ENCODE measurements around the gene PRPF19.

- TF ChIP-seq, protein P1, sequence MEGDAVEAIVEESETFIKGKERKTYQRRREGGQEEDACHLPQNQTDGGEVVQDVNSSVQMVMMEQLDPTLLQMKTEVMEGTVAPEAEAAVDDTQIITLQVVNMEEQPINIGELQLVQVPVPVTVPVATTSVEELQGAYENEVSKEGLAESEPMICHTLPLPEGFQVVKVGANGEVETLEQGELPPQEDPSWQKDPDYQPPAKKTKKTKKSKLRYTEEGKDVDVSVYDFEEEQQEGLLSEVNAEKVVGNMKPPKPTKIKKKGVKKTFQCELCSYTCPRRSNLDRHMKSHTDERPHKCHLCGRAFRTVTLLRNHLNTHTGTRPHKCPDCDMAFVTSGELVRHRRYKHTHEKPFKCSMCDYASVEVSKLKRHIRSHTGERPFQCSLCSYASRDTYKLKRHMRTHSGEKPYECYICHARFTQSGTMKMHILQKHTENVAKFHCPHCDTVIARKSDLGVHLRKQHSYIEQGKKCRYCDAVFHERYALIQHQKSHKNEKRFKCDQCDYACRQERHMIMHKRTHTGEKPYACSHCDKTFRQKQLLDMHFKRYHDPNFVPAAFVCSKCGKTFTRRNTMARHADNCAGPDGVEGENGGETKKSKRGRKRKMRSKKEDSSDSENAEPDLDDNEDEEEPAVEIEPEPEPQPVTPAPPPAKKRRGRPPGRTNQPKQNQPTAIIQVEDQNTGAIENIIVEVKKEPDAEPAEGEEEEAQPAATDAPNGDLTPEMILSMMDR (IDR thresholded peaks at IDR 0.05), result no peak
- no peak for TF ChIP-seq POLR2A (IDR thresholded peaks at IDR 0.05)
Observed at GRCh38 chr11:60942970-60943565, 36.7 kb upstream of the PRPF19 start.
